ENCODE measurements around the gene VSTM2L.

DNA sequence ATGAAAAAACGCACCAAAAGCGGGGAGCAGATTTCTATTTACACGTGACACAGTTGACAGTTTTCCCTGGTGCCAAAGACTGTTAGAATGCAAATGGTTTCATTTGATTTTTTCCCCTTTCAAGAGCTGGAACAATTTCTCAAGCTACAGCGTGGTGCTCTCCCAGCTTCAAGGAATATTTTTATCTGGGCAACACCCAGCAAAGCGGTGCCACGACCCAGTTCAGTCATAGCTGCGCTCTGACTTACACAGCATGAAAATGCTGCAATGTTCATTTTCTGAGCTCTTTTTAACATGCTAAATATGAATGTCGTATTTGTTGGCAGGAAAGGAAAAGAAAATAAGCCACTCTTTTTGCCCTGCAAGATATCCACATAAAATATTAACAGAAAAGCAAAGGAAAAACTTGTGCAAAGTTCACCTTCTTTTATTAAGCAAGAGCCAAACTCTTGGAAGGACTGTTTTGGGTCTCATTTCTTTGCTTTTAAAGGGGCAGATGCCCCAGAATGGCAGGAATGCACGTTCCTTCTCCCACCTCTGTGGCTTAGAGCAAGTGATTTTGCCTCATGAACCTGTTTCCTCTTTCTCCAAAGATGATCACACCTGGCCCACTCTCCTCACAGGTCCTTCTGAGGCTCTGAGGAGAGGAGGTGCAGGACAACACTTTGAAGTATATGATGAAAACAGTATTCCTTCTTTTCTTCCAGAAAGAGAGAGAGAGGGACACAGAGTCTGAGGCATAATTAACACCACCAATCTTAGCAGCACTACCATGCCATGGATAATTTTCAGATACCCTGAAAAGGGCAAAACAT lies 83.3 kb downstream of the VSTM2L start:
- TF ChIP-seq, protein P1, sequence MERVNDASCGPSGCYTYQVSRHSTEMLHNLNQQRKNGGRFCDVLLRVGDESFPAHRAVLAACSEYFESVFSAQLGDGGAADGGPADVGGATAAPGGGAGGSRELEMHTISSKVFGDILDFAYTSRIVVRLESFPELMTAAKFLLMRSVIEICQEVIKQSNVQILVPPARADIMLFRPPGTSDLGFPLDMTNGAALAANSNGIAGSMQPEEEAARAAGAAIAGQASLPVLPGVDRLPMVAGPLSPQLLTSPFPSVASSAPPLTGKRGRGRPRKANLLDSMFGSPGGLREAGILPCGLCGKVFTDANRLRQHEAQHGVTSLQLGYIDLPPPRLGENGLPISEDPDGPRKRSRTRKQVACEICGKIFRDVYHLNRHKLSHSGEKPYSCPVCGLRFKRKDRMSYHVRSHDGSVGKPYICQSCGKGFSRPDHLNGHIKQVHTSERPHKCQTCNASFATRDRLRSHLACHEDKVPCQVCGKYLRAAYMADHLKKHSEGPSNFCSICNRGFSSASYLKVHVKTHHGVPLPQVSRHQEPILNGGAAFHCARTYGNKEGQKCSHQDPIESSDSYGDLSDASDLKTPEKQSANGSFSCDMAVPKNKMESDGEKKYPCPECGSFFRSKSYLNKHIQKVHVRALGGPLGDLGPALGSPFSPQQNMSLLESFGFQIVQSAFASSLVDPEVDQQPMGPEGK (CRISPR knock-in tag; IDR thresholded peaks at IDR 0.05; ENCODE audit: borderline replicate concordance): no peak
- TF ChIP-seq ZC3H10 (CRISPR knock-in tag; IDR thresholded peaks at IDR 0.05) (no peak), TOX (CRISPR knock-in tag; IDR thresholded peaks at IDR 0.05; ENCODE audit: borderline replicate concordance) (no peak)
